ENCODE results near the gene SH3TC1. TPM values are rescaled to one million over a fixed set of nuclear protein-coding genes. Genes with fewer than 3 reads are reported as not detected.
A peak's percentile ranks its signal among the peaks of the same experiment; 100 is the strongest.

The SH3TC1 gene
- total RNA-seq, 1 donor from 2014 or later = 8.2 TPM

GRCh38 chr4:8284391-8284790 lies 85.3 kb downstream of the SH3TC1 start:
- intact Hi-C loops (cut with DNase I) = no loop called here
- ATAC-seq (ENCODE audit: poor library complexity) = no peak
- peak; percentile 25 for DNase-seq

GRCh38 chr4:8285143-8285975 lies 86.3 kb downstream of the SH3TC1 start:
- ATAC-seq (ENCODE audit: poor library complexity) = peak; percentile 42
- peak; percentile 52 for DNase-seq
- intact Hi-C loops (cut with DNase I) = no loop called here

- ATAC-seq (ENCODE audit: poor library complexity) (peak; percentile 75), DNase-seq (peak; percentile 85)
- intact Hi-C loops (cut with DNase I) = no loop called here
Observed at GRCh38 chr4:8285976-8286718, 87.1 kb downstream of the SH3TC1 start.

- intact Hi-C loops (cut with DNase I) = no loop called here
- DNase-seq (peak; percentile 39), ATAC-seq (ENCODE audit: poor library complexity) (no peak)
Observed at GRCh38 chr4:8286719-8287342, 87.7 kb downstream of the SH3TC1 start.

- DNase-seq (peak; percentile 17), ATAC-seq (ENCODE audit: poor library complexity) (no peak)
- intact Hi-C loops (cut with DNase I) = no loop called here
Observed at GRCh38 chr4:8287343-8288280, 88.5 kb downstream of the SH3TC1 start.

- ATAC-seq (ENCODE audit: poor library complexity) = no peak
- peak; percentile 32 for DNase-seq
- intact Hi-C loops (cut with DNase I) = no loop called here
Observed at GRCh38 chr4:8289151-8289750, 90.2 kb downstream of the SH3TC1 start.

GRCh38 chr4:8289956-8290700 lies 91.0 kb downstream of the SH3TC1 start:
- intact Hi-C loops (cut with DNase I) = no loop called here
- peak; percentile 28 for DNase-seq

GRCh38 chr4:8290701-8290970 lies 91.5 kb downstream of the SH3TC1 start:
- peak; percentile 26 for DNase-seq
- no peak for ATAC-seq (ENCODE audit: poor library complexity)
- intact Hi-C loops (cut with DNase I) = no loop called here

More at GRCh38 chr4:8289956-8290700, 91.0 kb downstream of the SH3TC1 start:
- no peak for ATAC-seq (ENCODE audit: poor library complexity)

Other genes starting within 250 kb of the SH3TC1 start
- gene ABLIM2, start 40.5 kb upstream of the SH3TC1 start, total RNA-seq = 26.8 TPM
- 123 TPM for gene HTRA3, start 70.5 kb downstream of the SH3TC1 start, total RNA-seq
- 22.5 TPM for gene ACOX3, start 241.4 kb downstream of the SH3TC1 start, total RNA-seq
- gene TRMT44, start 241.5 kb downstream of the SH3TC1 start, total RNA-seq = 8.4 TPM